ENCODE results near the gene MDFI. TPM values are rescaled to one million over a fixed set of nuclear protein-coding genes. Genes with fewer than 3 reads are reported as not detected.

The MDFI gene
- total RNA-seq, 1 experiment from 2014 or later: 96.4 TPM

GRCh38 chr6:41607036-41607435 is 31.2 kb upstream of the MDFI start:
- no TSS peak for BruUV-seq (replicated peaks)
- H3K9me2 ChIP-seq (replicated peaks; ENCODE audit: low read length): no peaks in the 10 kb centered on the region
- no peaks in the 10 kb centered on the region for H3K79me2 ChIP-seq (ENCODE audit: low read length)
- ATAC-seq: no peak
- ChIA-PET POLR2A (ENCODE audit: unreplicated experiment) (no interaction called here), CTCF (no interaction called here)
- H3K36me3 ChIP-seq (ENCODE audit: low read depth, low read length): no peaks in the 10 kb centered on the region
- no peaks in the 10 kb centered on the region for H4K20me1 ChIP-seq (ENCODE audit: low read length)
- H3K4me2 ChIP-seq (ENCODE audit: low read length): no peak overlapping the region
- peaks cover 7% of the 10 kb centered on the region for H3K4me1 ChIP-seq (ENCODE audit: insufficient read depth, low read length)
- intact Hi-C loops (cut with micrococcal nuclease): loop anchor here (10.0 kb wide), 1 partner anchor 168 kb away; the partner anchor contains the start of gene FRS3
- no peak overlapping the region for H2AFZ ChIP-seq (ENCODE audit: low read length)
- H3K4me3 ChIP-seq (ENCODE audit: low read length): no peak overlapping the region
- no peak for TF ChIP-seq CTCF (conservative IDR thresholded peaks at IDR 0.05; ENCODE audit: low read depth, low read length)
- no peak for TF ChIP-seq EZH2 (IDR thresholded peaks at IDR 0.05; ENCODE audit: low read length, unreplicated experiment)
- TF ChIP-seq EZH2phosphoT487 (IDR thresholded peaks at IDR 0.05; ENCODE audit: borderline replicate concordance, low read length): no peak
- no peak overlapping the region for H3K27ac ChIP-seq (ENCODE audit: low read length)
- H3K9ac ChIP-seq (ENCODE audit: low read length): no peak overlapping the region
- no peaks in the 10 kb centered on the region for H3K9me3 ChIP-seq (ENCODE audit: low read length)
- no peak for DNase-seq
- H3F3A ChIP-seq (ENCODE audit: low read length, unreplicated experiment): no peaks in the 10 kb centered on the region
- no peaks in the 10 kb centered on the region for H3K27me3 ChIP-seq (ENCODE audit: low read length)

DNA sequence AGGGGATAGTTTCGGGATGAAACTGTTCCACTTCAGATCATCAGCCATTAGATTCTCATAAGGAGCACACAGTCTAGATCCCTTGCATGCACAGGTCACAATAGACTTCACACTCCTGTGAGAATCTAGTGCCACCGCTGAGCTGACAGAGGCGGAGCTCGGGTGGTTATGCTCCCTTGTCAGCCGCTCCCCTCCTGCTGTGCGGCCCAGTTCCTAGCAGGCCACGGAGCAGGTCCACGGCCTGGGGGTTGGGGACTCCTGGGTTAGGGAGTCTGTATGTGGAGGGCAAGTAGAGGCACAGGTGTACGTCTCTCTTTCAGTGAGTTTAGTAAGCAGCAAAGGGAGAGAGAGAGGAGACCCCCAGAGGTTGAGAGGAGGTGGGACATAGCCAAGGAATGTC is 30.5 kb upstream of the MDFI start:
- POLR2A ChIA-PET (ENCODE audit: unreplicated experiment): no interaction called here
- Histone ChIP-seq H3K4me3 (ENCODE audit: low read length) (no peak overlapping the region), H3F3A (ENCODE audit: low read length, unreplicated experiment) (no peaks in the 10 kb centered on the region), H3K79me2 (ENCODE audit: low read length) (no peaks in the 10 kb centered on the region), H3K9me3 (ENCODE audit: low read length) (no peaks in the 10 kb centered on the region), H3K36me3 (ENCODE audit: low read depth, low read length) (no peaks in the 10 kb centered on the region), H2AFZ (ENCODE audit: low read length) (no peak overlapping the region), H3K4me1 (ENCODE audit: insufficient read depth, low read length) (peaks cover 3% of the 10 kb centered on the region), H3K9me2 (replicated peaks; ENCODE audit: low read length) (no peaks in the 10 kb centered on the region), H3K27me3 (ENCODE audit: low read length) (no peaks in the 10 kb centered on the region), H3K9ac (ENCODE audit: low read length) (no peak overlapping the region), H3K27ac (ENCODE audit: low read length) (no peak overlapping the region), H3K4me2 (ENCODE audit: low read length) (no peak overlapping the region), H4K20me1 (ENCODE audit: low read length) (no peaks in the 10 kb centered on the region)
- CTCF ChIA-PET: no interaction called here
- no TSS peak for BruUV-seq (replicated peaks)
- TF ChIP-seq EZH2phosphoT487 (IDR thresholded peaks at IDR 0.05; ENCODE audit: borderline replicate concordance, low read length) (no peak), EZH2 (IDR thresholded peaks at IDR 0.05; ENCODE audit: low read length, unreplicated experiment) (no peak), CTCF (conservative IDR thresholded peaks at IDR 0.05; ENCODE audit: low read depth, low read length) (no peak)
- intact Hi-C loops (cut with micrococcal nuclease): loop anchor here (10.0 kb wide), 1 partner anchor 167 kb away; the partner anchor contains the start of gene FRS3
- no peak for DNase-seq
- no peak for ATAC-seq

DNA sequence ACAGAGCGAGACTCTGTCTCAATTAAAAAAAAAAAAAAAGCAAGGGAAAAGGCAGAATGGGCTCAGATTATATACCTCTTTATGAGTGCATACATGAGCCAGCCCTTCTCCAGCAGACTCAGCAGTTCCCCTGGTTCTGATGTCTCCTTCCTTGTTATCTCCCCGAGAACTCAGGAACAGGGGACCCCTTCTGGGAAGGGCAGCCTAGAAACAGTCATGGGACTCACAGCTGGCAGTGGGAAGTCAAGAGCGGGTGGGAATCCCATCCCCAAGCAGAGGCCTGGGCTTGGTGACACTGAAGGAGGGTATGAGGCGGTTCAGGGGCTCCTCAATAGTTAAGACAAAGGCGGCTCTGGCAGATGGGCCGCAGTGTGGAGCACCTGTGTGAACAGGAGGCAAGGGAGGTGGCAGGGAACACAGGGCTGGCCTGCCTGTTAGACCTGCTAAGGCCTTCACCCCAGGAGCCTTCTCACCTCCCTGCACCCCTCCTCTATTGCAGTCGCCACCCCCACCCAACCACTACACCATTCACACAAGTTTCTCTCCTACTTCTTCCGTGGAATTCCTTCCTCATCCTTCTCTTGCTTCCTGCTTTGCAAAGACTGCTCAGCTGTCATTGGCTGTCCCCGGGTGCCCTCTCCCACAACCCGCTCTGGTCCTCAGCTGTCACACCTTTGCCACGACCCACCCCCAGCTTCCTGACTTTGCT is 29.7 kb upstream of the MDFI start:
- H3K4me1 ChIP-seq (ENCODE audit: insufficient read depth, low read length): no peaks in the 10 kb centered on the region
- no peak for DNase-seq
- H4K20me1 ChIP-seq (ENCODE audit: low read length): no peaks in the 10 kb centered on the region
- H3K4me3 ChIP-seq (ENCODE audit: low read length): no peak overlapping the region
- H3K27me3 ChIP-seq (ENCODE audit: low read length): no peaks in the 10 kb centered on the region
- intact Hi-C loops (cut with micrococcal nuclease): loop anchor here (10.0 kb wide), 1 partner anchor 166 kb away; the partner anchor contains the start of gene FRS3
- H3K79me2 ChIP-seq (ENCODE audit: low read length): no peaks in the 10 kb centered on the region
- no peak overlapping the region for H2AFZ ChIP-seq (ENCODE audit: low read length)
- no peaks in the 10 kb centered on the region for H3K9me3 ChIP-seq (ENCODE audit: low read length)
- no peak overlapping the region for H3K4me2 ChIP-seq (ENCODE audit: low read length)
- no TSS peak for BruUV-seq (replicated peaks)
- H3K36me3 ChIP-seq (ENCODE audit: low read depth, low read length): no peaks in the 10 kb centered on the region
- H3K27ac ChIP-seq (ENCODE audit: low read length): no peak overlapping the region
- no peaks in the 10 kb centered on the region for H3K9me2 ChIP-seq (replicated peaks; ENCODE audit: low read length)
- TF ChIP-seq CTCF (conservative IDR thresholded peaks at IDR 0.05; ENCODE audit: low read depth, low read length) (no peak), EZH2 (IDR thresholded peaks at IDR 0.05; ENCODE audit: low read length, unreplicated experiment) (no peak), EZH2phosphoT487 (IDR thresholded peaks at IDR 0.05; ENCODE audit: borderline replicate concordance, low read length) (no peak)
- no peaks in the 10 kb centered on the region for H3F3A ChIP-seq (ENCODE audit: low read length, unreplicated experiment)
- no peak overlapping the region for H3K9ac ChIP-seq (ENCODE audit: low read length)
- no peak for ATAC-seq
- POLR2A ChIA-PET (ENCODE audit: unreplicated experiment): no interaction called here
- CTCF ChIA-PET: no interaction called here

Measured in PC-3 (cell line).